ENCODE data around the gene STX4. TPM values are rescaled to one million over a fixed set of nuclear protein-coding genes. Genes with fewer than 3 reads are reported as not detected.

STX4 gene
- total RNA-seq, 1 donor from 2014 or later, result 6.6 TPM

GRCh38 chr16:31063843-31064611 lies 30.7 kb downstream of the STX4 start:
- H4K20me1 ChIP-seq (ENCODE audit: low read depth), result peaks cover 50% of the 10 kb centered on the region
- no peak for TF ChIP-seq EZH2 (IDR thresholded peaks at IDR 0.05)
- peaks cover 39% of the 10 kb centered on the region for H3K79me2 ChIP-seq (ENCODE audit: low read depth)
- no peaks in the 10 kb centered on the region for H3K9me3 Mint-ChIP-seq
- no peak overlapping the region for H3K27ac ChIP-seq
- H3K27me3 Mint-ChIP-seq (ENCODE audit: insufficient read depth, low read depth), result peaks cover 8% of the 10 kb centered on the region
- H3K9me3 ChIP-seq (ENCODE audit: low read depth), result no peaks in the 10 kb centered on the region
- no peak overlapping the region for H2AFZ ChIP-seq (replicated peaks)
- no peak overlapping the region for H3K9ac ChIP-seq
- H3F3A ChIP-seq (ENCODE audit: low read depth), result no peaks in the 10 kb centered on the region
- DNase-seq (ENCODE audit: low spot score), result no peak
- H3K27me3 ChIP-seq, result no peaks in the 10 kb centered on the region
- no peak overlapping the region for H3K4me2 ChIP-seq
- peak overlapping the region; percentile 33 for H3K27ac Mint-ChIP-seq
- peaks cover 26% of the 10 kb centered on the region for H3K36me3 Mint-ChIP-seq
- no peak overlapping the region for H3K4me3 ChIP-seq
- no peaks in the 10 kb centered on the region for H3K36me3 ChIP-seq
- H3K4me1 ChIP-seq, result no peaks in the 10 kb centered on the region
- H3K4me1 Mint-ChIP-seq, result peaks cover 3% of the 10 kb centered on the region
- H3K4me3 Mint-ChIP-seq, result peak overlapping the region; percentile 15

- Mint-ChIP-seq H3K9me3 (no peaks in the 10 kb centered on the region), H3K4me1 (peaks cover 3% of the 10 kb centered on the region), H3K27ac (peak overlapping the region; percentile 76), H3K27me3 (ENCODE audit: insufficient read depth, low read depth) (peaks cover 13% of the 10 kb centered on the region), H3K4me3 (peak overlapping the region; percentile 48), H3K36me3 (peaks cover 27% of the 10 kb centered on the region)
- H3K36me3 ChIP-seq, result no peaks in the 10 kb centered on the region
- no peaks in the 10 kb centered on the region for H3K9me3 ChIP-seq (ENCODE audit: low read depth)
- no peaks in the 10 kb centered on the region for H3K27me3 ChIP-seq
- H4K20me1 ChIP-seq (ENCODE audit: low read depth), result peaks cover 52% of the 10 kb centered on the region
- H3K4me3 ChIP-seq, result no peak overlapping the region
- H3K4me1 ChIP-seq, result no peaks in the 10 kb centered on the region
- no peak overlapping the region for H3K27ac ChIP-seq
- no peaks in the 10 kb centered on the region for H3F3A ChIP-seq (ENCODE audit: low read depth)
- H3K9ac ChIP-seq, result no peak overlapping the region
- H3K4me2 ChIP-seq, result no peak overlapping the region
- DNase-seq (ENCODE audit: low spot score), result peak; percentile 61
- no peak overlapping the region for H2AFZ ChIP-seq (replicated peaks)
- peaks cover 49% of the 10 kb centered on the region for H3K79me2 ChIP-seq (ENCODE audit: low read depth)
- TF ChIP-seq EZH2 (IDR thresholded peaks at IDR 0.05), result no peak
- TF ChIP-seq CTCF (IDR thresholded peaks at IDR 0.05), result no peak
- peak; percentile 73 for TF ChIP-seq EZH2phosphoT487 (IDR thresholded peaks at IDR 0.05)
These were observed 31.6 kb downstream of the STX4 start for GRCh38 chr16:31064882-31065461.

- no peaks in the 10 kb centered on the region for H3K9me3 ChIP-seq (ENCODE audit: low read depth)
- H4K20me1 ChIP-seq (ENCODE audit: low read depth), result peaks cover 52% of the 10 kb centered on the region
- no peaks in the 10 kb centered on the region for H3K9me3 Mint-ChIP-seq
- H3K4me3 Mint-ChIP-seq, result no peak overlapping the region
- no peak overlapping the region for H3K27ac Mint-ChIP-seq
- no peak overlapping the region for H3K4me3 ChIP-seq
- H3K27me3 ChIP-seq, result no peaks in the 10 kb centered on the region
- no peak overlapping the region for H3K9ac ChIP-seq
- DNase-seq (ENCODE audit: low spot score), result no peak
- H3K4me1 Mint-ChIP-seq, result peaks cover 14% of the 10 kb centered on the region
- no peak overlapping the region for H2AFZ ChIP-seq (replicated peaks)
- no peak overlapping the region for H3K4me2 ChIP-seq
- TF ChIP-seq EZH2 (IDR thresholded peaks at IDR 0.05) (no peak), EZH2phosphoT487 (IDR thresholded peaks at IDR 0.05) (no peak), CTCF (IDR thresholded peaks at IDR 0.05) (no peak)
- peaks cover 21% of the 10 kb centered on the region for H3K36me3 Mint-ChIP-seq
- peaks cover 12% of the 10 kb centered on the region for H3K27me3 Mint-ChIP-seq (ENCODE audit: insufficient read depth, low read depth)
- no peaks in the 10 kb centered on the region for H3K36me3 ChIP-seq
- peaks cover 7% of the 10 kb centered on the region for H3K4me1 ChIP-seq
- peaks cover 72% of the 10 kb centered on the region for H3K79me2 ChIP-seq (ENCODE audit: low read depth)
- H3F3A ChIP-seq (ENCODE audit: low read depth), result no peaks in the 10 kb centered on the region
- H3K27ac ChIP-seq, result no peak overlapping the region
These were observed 34.0 kb downstream of the STX4 start for GRCh38 chr16:31067342-31067741.

GRCh38 chr16:31071861-31072260 lies 38.5 kb downstream of the STX4 start:
- Histone ChIP-seq H3K36me3 (no peaks in the 10 kb centered on the region), H3K79me2 (ENCODE audit: low read depth) (peaks cover 83% of the 10 kb centered on the region), H3F3A (ENCODE audit: low read depth) (peaks cover 24% of the 10 kb centered on the region), H3K9me3 (ENCODE audit: low read depth) (no peaks in the 10 kb centered on the region), H3K4me2 (peak overlapping the region; percentile 91), H3K4me1 (peaks cover 14% of the 10 kb centered on the region), H3K4me3 (peak overlapping the region; percentile 77), H4K20me1 (ENCODE audit: low read depth) (peaks cover 28% of the 10 kb centered on the region), H3K9ac (peak overlapping the region; percentile 82), H3K27ac (no peak overlapping the region), H3K27me3 (no peaks in the 10 kb centered on the region), H2AFZ (replicated peaks) (no peak overlapping the region)
- Mint-ChIP-seq H3K4me1 (peaks cover 21% of the 10 kb centered on the region), H3K27ac (peak overlapping the region; percentile 98), H3K36me3 (peaks cover 3% of the 10 kb centered on the region), H3K4me3 (peak overlapping the region; percentile 99), H3K9me3 (no peaks in the 10 kb centered on the region), H3K27me3 (ENCODE audit: insufficient read depth, low read depth) (peaks cover 14% of the 10 kb centered on the region)
- DNase-seq (ENCODE audit: low spot score), result peak; percentile 28
- TF ChIP-seq EZH2phosphoT487 (IDR thresholded peaks at IDR 0.05), result no peak
- TF ChIP-seq EZH2 (IDR thresholded peaks at IDR 0.05), result no peak
- TF ChIP-seq CTCF (IDR thresholded peaks at IDR 0.05), result no peak
